Bone marrow (tissue), 2 donors: ENCODE results near the gene TBCC.

Experiments used
- DNase-seq, 2 donors: peaks; one replicate each; lab custom pipeline; 2025; lab: John Stamatoyannopoulos, UW

TBCC gene

GRCh38 chr6:42696526-42697267 is 49.2 kb downstream of the TBCC start:
- DNase-seq: no peak

DNA sequence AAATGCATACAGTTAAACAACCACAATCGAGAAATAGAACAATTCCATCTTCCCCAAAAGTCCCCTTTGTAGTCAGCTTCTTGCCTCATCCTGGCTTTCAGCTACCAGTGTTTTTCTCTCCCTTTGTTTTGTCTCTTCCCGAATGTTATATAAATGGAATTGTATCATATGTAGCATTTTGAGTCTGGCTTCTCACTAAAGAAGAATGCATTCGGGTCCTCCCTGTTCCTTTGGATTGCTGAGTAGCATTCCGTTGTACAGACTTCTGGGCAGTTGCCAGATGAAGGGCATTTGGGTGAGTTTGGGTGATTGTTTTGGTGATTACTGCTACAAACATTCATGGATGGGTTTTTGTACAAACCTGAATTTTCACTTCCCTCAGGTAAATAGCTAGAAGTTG is 51.3 kb downstream of the TBCC start:
- no peak for DNase-seq
